HG02588 (cell line): ENCODE results near the gene TEX14.
"Not testable (repeated sequence)": the region's sequence is repeated elsewhere in the genome, so short reads cannot be mapped to it uniquely, and the experiment has no call there.

Experiments
- ATAC-seq: cut with Tn5 transposase; IDR thresholded peaks from one replicate; pipeline ENCODE4 v1.9.1; 2021; ENCODE audit warnings: mild to moderate bottlenecking, moderate library complexity; ENCODE audit not compliant: unreplicated experiment

The TEX14 gene

DNA sequence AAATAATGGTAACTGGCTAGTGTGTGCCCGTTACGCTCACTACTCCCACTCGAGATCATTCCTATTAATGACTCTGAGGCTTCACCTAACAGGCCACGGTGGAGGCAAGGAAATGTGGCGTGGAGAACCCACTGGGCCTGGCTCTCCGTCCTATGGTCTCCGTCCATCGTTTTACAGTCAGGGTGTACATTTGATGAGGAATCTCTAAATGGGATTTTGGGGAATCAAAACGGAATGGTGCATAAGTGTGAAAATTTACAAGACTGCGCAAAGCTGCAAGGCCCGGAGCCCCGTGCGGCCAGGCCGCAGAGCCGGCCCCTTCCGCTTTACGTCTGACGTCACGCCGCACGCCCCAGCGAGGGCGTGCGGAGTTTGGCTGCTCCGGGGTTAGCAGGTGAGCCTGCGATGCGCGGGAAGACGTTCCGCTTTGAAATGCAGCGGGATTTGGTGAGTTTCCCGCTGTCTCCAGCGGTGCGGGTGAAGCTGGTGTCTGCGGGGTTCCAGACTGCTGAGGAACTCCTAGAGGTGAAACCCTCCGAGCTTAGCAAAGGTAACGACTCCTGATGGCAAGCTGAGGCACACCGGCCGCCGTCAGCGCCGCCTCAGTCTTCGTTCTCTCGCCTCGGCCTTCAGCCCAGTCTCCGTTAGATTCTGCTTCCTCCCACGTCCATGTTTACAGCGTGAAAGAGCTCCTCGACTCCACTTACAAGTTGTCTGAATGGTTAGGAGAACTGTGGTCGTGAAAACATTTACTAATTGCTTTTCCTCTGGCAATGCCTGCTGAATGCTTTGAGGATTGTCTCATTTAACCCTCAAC is 602 bp upstream of the TEX14 start, which contains the start of gene RAD51C:
TSS of gene RAD51C (plus strand) at position 364 of the 817 bp plus-strand sequence. CDS start at position 406, 42 bp downstream.
- ATAC-seq = peak; percentile 98

DNA sequence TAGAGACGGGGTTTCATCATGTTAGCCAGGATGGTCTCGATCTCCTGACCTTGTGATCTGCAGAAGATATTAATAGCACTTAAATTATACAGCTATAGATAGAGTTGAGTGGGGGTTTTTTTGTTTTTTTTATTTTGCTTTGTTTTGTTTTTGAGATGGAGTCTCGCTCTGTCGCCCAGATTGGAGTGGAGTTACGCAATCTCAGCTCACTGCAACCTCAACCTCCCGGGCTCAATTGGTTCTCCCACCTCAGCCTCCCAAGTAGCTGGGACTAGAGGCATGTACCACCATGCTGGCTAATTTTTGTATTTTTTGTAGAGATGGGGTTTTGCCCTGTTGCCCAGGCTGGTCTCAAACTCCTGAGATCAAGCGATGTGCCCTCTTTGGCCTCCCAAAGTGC is 1.8 kb downstream of the TEX14 start:
- ATAC-seq = not testable (repeated sequence)

DNA sequence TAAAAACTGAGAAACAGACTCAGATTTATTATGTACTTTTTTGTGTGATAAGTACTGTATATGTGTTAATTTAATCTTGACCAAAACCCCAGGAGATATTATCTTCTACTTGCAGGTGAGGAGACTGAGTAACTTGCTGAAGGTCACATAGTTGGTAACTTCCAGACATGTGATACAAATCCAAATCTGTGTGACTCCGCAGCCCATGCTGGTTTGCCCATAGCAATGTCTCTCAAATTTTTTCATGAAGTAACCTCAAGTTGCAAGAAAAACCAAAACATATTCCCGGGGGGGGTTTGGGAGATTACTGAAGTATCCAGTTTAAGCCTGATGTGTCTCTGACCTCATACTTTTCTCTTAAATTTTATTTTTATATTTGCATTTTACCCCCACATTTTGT is 3.3 kb downstream of the TEX14 start:
- no peak for ATAC-seq

DNA sequence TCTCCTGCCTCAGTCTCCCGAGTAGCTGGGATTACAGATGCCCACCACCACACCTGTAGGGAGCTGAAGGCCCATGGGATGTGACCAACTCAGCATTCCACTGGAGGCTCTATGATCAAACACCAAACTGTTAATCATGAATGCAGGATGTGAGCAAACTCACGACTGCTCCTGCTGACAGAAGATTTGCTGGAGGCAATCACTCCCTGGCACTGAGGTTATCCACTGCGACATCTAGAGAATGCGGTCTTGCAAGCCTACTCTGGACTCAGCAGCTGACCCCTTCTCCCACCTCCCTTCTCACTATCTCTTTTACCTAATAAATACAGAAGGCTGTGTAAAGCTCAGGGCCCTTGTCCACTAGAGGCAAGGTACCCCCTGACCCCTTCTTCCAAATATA is 4.9 kb downstream of the TEX14 start:
- no peak for ATAC-seq

DNA sequence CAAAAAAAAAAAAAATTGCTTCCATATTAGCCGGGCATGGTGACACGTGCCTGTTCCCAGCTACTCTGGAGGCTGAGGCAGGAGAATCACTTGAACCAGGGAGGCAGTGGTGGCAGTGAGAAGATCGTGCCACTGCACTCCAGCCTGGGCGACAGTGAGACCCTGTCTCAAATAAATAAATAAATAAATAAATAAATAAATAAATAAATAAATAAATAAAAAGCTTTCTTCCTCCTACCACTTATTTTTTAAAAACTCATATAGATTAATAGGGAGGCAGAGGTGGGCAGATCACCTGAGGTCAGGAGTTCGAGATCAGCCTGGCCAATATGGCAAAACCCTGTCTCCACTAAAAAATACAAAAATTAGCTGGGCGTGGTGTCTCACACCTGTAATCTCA is 7.4 kb downstream of the TEX14 start:
- ATAC-seq = not testable (repeated sequence)

DNA sequence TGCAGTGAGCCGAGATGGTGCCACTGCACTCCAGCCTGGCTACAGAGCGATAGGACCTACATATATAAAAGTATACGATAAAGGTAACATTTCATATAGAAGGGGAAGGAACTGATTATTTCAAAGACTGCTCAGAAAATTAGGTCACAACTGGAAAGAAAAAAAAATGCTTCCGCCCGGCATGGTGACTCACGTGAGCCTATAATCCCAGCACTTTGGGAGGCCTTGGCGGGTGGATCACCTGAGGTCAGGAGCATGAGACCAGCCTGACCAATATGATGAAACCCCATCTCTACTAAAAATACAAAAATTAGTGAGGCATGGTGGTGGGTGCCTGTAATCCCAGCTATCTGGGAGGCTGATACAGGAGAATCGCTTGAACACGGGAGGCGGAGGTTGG is 7.8 kb downstream of the TEX14 start:
- no peak for ATAC-seq

DNA sequence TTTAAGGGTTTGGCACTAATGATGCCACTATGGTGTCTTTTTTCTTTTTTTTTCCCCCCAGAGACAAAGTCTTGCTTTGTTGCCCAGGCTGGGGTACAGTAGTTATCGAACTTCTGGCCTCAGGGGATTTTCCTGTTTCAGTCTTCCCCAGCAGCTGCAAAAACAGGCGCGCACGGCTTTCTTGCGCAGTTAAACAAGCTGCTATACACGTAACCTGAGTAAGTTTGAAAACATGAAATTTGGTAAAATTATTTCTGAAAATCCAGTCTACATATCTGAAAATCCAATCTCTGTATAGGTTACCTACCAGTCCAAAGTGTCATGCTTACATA is 11.8 kb downstream of the TEX14 start:
- no peak for ATAC-seq

DNA sequence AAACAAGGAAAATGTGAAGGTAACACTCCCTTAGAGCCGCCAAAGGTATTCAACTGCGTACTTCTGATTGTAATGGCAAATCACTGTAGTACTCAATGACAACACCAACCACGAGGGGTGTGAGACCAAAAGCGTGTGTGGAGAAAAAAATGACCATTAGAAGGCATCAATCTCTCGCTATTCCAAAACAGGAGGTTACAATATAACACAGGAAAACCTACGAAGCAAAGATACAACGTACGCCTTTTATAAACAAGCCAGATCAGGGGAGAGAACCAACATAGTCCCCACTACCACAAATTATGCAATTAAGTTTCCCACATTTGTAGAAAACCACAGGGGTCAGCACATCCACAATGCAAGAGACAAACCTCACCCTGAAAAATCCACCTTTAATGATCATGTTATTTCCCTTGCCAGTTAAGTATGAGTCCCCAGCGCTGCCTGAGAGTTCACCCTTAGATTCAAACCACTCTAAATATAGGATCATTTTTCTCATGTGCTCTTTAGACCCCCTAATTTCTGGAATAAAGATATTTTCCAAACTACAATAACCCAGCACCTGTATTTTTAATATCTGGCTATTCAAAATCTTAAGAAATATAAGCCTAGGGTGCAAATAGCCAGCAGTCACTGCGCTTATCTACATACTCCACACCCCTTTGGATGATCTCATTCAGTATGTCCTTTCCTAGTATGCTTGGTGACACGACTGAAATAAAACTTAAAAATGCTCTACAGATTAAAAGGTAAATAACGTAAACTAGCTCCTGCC is 12.4 kb downstream of the TEX14 start:
- no peak for ATAC-seq

DNA sequence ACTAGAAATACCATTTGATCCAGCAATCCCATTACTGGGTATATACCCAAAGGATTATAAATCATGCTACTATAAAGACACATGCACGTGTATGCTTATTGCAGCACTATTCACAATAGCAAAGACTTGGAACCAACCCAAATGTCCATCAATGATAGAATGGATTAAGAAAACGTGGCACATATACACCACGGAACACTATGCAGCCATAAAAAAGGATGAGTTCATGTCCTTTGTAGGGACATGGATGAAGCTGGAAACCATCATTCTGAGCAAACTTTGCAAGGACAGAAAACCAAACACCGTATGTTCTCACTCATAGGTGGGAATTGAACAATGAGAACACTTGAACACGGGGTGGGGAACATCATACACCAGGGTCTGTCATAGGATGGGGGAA is 13.6 kb downstream of the TEX14 start:
- not testable (repeated sequence) for ATAC-seq

DNA sequence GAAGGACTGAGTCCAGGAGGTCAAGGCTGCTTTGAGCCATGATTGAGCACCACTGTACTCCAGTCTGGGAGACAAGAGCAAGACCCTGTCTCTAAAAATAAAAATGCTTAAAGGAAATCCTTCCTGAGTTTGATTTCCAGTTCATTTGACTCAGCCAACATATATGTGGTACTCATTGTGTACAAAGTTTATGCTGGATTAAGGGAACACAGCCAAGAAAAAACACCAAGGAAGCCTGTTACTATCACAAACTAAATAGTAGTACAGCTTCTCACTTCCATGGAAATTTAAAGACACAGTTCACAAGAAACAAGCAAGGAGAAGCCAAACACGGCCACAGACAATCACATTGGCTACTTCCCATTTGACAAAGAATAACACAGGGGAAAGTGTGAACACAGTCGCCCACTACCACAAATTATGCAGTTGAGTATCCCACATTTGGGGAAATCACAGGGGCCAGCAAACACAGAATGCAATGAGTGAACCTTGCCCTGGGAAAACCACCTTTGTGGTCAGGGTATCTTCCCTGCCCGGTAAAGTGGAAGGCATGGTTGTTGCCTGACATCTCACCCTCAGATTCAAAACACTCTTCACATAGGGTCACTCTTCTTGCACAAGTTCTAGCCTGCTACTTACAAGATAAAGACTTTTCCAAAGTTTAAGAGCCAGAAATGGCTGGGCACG is 14.5 kb downstream of the TEX14 start:
- no peak for ATAC-seq

DNA sequence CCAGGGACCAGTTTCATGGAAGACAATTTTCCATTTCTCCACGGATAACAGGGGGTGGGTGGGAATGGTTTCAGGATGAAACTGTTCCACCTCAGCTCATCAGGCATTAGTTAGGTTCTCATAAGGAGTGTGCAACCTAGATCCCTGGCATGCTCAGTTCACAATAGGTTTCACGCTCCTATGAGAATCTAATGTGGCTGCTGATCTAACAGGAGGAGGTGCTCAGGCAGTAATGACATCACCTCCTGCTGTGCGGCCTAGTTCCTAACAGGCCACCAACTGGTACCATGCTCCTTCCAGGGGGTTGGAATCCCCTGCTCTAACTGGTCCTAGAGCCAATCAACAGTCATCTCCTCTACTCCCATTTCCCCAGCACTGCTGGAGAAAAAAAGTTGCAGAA is 19.9 kb downstream of the TEX14 start:
- no peak for ATAC-seq

DNA sequence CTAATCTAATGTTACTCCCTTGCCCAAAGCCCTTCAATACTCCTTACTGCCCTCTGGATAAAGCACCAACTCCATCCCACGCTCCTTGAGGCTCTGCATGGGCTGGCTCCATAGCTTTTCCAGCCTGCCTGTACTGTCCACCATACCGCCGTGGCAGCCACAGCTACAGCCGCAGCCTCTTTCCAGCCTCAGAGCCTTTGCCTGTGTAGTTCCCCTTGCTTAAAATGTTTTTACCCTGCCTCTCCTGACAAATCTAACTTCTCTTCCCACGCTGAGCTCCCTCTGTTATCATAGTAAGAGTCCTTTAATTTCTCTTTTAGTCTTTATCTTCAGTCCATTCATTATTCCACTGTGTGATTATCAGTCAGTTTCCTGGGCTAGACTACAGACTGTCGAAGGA is 22.0 kb downstream of the TEX14 start:
- no peak for ATAC-seq

DNA sequence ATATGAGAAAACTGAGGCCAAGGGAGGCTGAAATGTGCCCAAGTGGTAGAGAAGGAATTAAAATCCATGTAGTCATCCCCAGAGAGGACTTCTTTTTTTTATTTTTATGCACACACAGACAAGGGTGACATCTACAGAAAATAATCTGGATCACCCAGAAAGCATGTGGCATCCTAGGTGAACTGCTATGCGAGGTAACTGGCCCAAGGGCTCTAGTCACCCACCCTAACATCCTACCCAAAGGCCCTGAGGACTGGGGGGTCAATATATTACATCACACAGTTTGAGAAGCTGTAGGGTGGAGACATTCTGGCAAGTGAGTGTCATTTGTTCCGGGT is 23.3 kb downstream of the TEX14 start:
- no peak for ATAC-seq

DNA sequence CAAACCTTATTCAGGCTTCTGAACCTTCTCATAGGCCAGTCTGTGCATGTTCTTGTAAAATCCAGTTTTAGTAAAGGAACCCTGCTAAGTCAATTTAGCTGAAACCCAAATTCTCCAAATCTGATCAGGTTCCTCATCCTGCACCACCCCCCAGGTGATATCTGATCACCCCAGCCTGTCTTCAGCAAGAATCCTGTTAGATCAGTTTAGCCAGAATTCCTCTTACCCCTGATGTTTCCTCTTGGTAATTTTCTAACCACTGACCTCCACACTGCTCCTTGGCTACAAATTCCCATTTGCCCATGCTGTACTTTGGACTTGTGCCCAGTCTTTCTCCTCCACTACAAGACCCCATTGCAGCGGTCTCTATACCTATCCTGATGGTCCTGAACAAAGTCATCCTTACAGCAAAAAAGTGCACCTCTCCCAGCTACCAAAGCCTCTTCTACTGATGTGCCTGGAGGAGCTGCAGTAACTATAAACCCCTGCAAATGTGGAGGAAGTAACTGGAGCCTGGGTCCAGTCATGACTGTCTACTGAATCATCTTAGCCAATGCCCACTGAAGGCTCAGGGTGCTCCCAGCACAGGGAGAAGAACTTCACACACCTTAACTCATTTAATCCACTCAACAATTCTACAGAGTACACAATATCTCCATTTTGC is 23.8 kb downstream of the TEX14 start:
- ATAC-seq = no peak

DNA sequence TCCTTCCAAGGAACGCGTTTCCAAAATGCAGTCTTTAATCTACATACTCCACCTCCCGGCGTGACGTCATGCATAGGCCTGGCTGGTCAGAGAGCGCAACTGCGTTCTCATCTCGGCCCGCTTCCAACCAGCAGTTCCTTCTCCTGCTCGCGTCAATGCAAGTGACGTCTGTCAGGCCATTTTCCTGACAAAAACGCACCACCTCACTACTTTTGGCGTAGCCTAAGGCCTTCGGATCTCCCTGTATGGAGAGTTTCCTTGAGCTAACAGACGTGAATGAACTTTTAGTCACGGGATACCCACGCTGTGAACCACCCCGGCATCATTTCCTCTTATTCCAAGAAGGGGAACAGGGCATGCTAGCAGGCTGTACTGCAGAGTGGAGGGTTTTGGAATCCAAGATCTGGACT is 25.0 kb downstream of the TEX14 start:
- no peak for ATAC-seq

DNA sequence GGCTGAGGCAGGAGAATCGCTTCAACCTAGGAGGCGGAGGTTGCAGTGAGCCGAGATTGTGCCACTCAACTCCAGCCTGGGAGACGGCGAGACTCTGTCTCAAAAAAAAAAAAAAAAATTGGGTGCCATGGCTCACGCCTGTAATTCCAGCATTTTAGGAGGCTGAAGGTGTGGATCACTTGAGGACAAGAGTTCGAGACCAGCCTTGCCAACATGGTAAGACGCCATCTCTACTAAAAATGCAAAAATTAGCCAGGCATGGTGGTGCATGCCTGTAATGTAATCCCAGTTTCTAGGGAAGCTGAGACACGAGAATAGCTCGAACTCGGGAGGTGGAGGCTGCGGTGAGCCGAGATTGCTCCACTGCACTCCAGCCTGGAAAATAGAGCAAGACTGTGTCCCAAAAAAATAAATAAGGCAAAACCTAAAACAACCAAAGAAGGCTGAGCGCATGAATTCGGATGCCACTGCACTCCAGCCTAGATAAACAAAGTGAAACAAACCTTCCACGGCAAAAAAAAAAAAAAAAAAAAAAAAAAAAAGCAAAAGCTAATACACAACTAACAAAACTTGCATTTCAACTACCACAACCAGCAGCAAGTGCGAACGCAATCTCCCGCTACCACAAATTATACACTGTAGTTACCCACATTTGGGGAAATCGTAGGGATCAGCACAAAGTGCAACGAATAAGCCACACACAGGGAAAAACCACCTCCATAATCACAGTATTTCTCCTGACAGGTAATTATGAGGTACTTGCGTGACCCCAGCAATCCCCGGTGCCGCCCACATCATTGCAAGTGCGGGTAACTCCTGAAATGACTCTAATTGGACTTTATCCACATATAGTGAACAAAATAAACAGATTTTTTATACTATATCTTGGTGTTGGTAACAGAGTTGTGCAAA is 25.6 kb downstream of the TEX14 start:
- ATAC-seq = no peak

DNA sequence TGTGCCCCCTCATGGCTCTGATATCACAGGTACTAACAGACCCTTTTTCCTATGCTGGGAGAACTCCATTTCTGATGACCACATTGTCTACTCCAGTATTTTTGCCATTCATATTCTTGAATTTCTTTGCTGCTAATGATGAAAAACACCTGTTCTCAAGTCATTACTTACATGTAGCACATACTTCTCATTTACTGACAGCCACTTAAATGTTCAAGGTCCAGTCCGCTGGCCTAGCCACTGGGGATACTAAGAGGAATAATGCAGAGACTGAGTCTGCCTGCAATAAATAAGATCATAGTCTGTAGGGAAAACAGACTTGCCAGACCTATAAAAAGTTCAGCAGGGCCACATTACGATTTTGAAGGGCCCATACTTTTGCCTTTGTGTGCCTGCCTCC is 27.5 kb downstream of the TEX14 start:
- ATAC-seq = no peak

DNA sequence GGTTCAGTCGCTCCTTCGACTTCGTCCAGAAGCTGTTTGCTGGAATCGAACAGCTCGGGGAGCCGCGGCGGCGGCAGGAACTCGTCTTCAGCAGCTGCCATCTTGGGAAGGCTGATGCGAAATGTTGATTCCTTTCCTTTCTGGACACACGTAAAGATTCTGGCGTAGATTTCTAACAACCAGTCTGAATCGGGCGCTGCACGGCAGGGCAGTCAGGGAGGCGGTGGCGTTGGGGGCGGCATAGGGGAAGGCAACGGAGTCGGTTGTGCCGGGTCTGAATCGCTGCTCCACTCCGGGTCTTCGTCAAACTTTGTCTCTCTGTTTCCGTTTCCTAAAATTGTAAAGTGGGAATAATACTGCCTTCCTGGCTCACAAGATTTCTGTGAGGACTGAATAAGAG is 30.3 kb downstream of the TEX14 start:
- ATAC-seq = no peak

DNA sequence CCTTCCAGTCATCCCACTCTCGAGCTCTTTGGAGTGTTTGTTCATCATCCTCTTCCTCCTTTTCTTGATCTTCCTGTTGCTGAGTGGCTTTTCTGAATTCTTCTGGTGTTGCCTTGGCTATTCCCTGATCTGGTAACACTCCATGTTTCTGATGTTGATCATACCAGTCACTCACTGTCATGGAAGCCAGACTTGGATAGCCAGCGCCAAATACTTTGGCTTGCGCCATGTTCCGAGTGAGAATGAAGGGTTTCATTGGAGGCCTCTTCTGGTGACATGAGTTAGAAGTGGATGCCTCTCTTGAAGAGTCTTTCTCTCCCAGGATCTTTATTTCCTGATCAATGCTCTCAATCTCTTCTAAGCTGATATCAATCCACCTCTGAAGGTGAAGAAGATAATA is 31.2 kb downstream of the TEX14 start:
- no peak for ATAC-seq

DNA sequence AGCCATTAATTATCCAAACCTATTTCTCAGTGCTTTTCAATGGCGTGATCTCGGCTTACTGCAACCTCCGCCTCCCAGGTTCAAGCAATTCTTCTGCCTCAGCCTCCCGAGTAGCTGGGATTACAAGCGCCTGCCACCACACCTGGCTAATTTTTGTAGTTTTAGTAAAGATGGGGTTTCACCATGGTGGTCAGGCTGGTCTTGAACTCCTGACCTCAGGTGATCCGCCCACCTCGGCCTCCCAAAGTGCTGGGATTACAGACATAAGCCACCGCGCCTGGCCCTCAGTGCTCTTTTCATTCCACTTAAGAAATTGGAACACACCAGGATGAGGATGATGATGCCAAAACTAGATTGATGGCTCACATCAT is 32.1 kb downstream of the TEX14 start:
- not testable (repeated sequence) for ATAC-seq
